Fibroblast of the aortic adventitia (primary cell): ENCODE measurements around the gene ABCA10. TPM values are rescaled to one million over a fixed set of nuclear protein-coding genes. Genes with fewer than 3 reads are reported as not detected.
"Not testable (repeated sequence)": the region's sequence is repeated elsewhere in the genome, so short reads cannot be mapped to it uniquely, and the experiment has no call there.

Source experiments
- DNase-seq: peaks from one replicate; pipeline ENCODE4 v3.0.0-alpha.2; 2010; ENCODE audit warnings: low read depth
- H3K4me3 ChIP-seq: 2 replicates; pipeline ENCODE4 v1.5.1; 2011; ENCODE audit warnings: low read depth, mild to moderate bottlenecking, control low read depth, low read length, moderate library complexity
- total RNA-seq: library from RNA; depleted of rRNA; stranded (reverse); fragments of >200 nt; gene quantifications from 2 replicates; pipeline ENCODE4 v1.2.3, GENCODE V29; 2012; ENCODE audit warnings: low replicate concordance
- TF ChIP-seq, protein P1 (sequence below): IDR thresholded peaks from 2 replicates; pipeline ENCODE4 v1.5.1; 2011; ENCODE audit warnings: mild to moderate bottlenecking, low read length, control low read depth, inconsistent platforms; ENCODE audit not compliant: insufficient read depth

ABCA10 gene
- total RNA-seq, 1 donor = 2.8 TPM

- DNase-seq = no peak
- TF ChIP-seq, protein P1, sequence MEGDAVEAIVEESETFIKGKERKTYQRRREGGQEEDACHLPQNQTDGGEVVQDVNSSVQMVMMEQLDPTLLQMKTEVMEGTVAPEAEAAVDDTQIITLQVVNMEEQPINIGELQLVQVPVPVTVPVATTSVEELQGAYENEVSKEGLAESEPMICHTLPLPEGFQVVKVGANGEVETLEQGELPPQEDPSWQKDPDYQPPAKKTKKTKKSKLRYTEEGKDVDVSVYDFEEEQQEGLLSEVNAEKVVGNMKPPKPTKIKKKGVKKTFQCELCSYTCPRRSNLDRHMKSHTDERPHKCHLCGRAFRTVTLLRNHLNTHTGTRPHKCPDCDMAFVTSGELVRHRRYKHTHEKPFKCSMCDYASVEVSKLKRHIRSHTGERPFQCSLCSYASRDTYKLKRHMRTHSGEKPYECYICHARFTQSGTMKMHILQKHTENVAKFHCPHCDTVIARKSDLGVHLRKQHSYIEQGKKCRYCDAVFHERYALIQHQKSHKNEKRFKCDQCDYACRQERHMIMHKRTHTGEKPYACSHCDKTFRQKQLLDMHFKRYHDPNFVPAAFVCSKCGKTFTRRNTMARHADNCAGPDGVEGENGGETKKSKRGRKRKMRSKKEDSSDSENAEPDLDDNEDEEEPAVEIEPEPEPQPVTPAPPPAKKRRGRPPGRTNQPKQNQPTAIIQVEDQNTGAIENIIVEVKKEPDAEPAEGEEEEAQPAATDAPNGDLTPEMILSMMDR = no peak
- H3K4me3 ChIP-seq = no peak overlapping the region
Observed at GRCh38 chr17:69170377-69170776, 58.2 kb downstream of the ABCA10 start.

DNA sequence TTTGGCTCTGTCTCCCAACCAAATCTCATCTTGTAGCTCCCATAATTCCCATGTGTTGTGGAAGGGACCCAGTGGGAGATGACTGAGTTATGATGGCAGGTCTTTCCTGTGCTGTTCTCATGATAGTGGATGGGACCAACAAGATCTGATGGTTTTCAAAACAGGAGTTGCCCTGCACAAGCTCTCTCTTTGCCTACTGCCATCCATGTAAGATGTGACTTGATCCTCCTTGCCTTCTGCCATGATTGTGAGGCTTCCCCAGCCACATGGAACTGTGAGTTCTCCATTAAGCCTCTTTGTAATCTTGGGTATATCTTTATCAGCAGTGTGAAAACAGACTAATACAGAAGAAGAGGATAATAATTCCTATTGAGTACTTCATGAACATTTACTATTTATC is 60.0 kb downstream of the ABCA10 start:
- not testable (repeated sequence) for DNase-seq, H3K4me3 ChIP-seq

DNA sequence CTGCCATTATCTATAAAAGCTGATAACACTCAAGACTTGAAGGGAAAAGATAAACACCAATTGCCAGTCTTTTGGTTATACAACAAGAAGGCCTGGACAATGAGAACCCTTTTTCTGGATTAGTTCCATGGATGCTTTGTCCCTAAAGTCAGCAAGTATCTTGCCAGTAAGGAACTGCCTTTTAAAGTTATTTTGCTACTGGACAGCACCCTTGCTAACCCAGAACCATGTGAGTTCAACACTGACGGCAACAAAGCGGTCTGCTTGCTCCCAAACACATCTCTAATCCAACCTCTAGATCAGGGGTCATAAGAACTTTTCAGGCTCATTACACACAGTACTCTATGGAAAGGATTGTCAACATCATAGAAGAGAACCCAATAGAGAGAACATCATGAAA is 61.7 kb downstream of the ABCA10 start:
- TF ChIP-seq, protein P1 = no peak
- peak; percentile 23 for DNase-seq
- H3K4me3 ChIP-seq = no peak overlapping the region

GRCh38 chr17:69164206-69164605 is 64.4 kb downstream of the ABCA10 start:
- H3K4me3 ChIP-seq = no peak overlapping the region
- TF ChIP-seq, protein P1 = no peak
- no peak for DNase-seq

- no peak overlapping the region for H3K4me3 ChIP-seq
- TF ChIP-seq, protein P1 = no peak
- no peak for DNase-seq
Observed at GRCh38 chr17:69159418-69159817, 69.2 kb downstream of the ABCA10 start.

DNA sequence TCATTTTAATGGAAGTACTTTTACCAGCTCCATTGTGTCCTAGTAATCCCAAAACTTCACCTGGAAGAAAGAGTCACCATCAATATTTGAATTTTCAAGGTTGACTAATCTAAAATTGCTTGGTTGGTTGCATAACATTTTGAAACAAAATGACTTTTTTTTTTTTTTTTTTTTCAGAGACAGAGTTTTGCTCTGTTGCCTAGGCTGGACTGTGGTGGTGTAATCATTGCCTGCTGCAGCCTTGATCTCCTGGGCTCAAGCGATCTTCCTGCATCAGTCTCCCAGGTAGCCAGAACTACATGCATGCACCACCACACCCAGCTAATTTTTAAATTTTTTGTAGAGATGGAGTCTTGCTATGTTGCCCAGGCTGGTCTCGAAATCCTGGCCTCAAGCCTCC is 74.4 kb downstream of the ABCA10 start:
- DNase-seq = no peak
- TF ChIP-seq, protein P1 = no peak
- no peak overlapping the region for H3K4me3 ChIP-seq

DNA sequence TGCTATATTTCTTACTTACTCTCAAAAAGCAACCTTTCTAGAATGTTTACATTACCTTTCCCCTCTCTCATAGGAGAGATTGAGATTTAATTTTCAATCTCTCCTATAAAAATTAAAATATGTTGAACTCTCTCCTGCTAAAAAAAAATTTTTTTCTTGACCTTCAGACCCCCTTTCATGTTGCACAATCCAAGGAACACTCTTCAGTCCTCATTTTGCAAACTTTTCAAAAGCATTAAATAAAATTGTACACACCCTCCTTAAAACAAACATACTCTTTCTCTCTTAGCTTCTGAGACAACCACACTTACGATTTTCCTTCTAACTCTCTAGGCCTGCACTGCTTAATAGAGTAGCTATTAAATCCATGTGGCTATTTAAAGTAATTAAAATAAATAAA is 78.3 kb downstream of the ABCA10 start:
- H3K4me3 ChIP-seq = no peak overlapping the region
- no peak for DNase-seq
- TF ChIP-seq, protein P1 = no peak
